D721Med (cell line): ENCODE results near the gene BBLN.
"Not testable (repeated sequence)": the region's sequence is repeated elsewhere in the genome, so short reads cannot be mapped to it uniquely, and the experiment has no call there.

Experiments
- DNase-seq: peaks from one replicate; pipeline ENCODE4 v3.0.0; 2011; ENCODE audit warnings: low spot score; ENCODE audit not compliant: insufficient read length
- FAIRE-seq: peaks from 2 replicates; lab custom pipeline; 2011; peaks lifted over from hg19 to GRCh38; lab: Jason Lieb, UNC
- TF ChIP-seq, protein P1 (sequence below): IDR thresholded peaks from 2 replicates; pipeline ENCODE4 v1.5.1; 2012; ENCODE audit warnings: mild to moderate bottlenecking, control low read depth; ENCODE audit not compliant: insufficient read depth; ENCODE audit errors: missing control alignments

BBLN gene, protein sequence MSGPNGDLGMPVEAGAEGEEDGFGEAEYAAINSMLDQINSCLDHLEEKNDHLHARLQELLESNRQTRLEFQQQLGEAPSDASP

DNA sequence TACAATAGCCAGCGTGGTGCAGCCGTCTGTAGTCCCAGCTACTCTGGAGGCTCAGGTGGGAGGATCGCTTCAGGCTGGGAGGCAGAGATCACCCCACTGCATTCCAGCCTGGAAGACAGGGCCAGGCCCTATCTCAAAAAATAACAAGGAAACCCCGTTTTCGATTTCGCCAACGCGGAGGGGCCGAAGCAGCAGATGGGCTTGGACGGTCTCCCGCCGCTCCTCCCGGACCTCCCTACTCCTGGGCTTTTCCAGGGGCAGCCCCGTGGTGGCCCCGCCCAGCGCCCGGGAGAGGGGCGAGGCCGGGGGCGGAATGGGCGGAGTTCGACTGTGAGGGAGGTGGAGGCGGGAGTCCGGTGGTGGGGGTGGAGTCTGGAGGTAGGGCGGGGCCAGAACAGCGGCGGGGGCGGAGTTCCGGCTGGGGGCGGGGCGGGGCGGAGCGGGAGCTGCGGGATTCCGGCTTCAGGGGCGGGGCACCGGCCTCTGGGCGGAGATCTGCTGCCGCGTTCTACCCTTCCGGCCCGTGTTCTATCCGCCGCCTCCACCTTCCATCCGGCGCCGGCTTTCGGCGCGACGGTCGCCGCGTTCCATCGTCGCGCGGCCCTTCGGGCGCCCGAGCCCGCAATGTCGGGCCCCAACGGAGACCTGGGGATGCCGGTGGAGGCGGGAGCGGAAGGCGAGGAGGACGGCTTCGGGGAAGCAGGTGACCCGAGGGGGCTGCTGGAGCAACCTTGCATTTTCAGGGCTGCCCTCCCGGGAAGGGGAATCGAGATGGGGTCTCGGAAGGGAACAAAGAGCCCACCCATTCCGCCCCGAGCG lies at the start of gene BBLN:
TSS of gene BBLN (plus strand) at position 482 of the 819 bp plus-strand sequence. CDS start at position 625, 143 bp downstream.
- TF ChIP-seq, protein P1, sequence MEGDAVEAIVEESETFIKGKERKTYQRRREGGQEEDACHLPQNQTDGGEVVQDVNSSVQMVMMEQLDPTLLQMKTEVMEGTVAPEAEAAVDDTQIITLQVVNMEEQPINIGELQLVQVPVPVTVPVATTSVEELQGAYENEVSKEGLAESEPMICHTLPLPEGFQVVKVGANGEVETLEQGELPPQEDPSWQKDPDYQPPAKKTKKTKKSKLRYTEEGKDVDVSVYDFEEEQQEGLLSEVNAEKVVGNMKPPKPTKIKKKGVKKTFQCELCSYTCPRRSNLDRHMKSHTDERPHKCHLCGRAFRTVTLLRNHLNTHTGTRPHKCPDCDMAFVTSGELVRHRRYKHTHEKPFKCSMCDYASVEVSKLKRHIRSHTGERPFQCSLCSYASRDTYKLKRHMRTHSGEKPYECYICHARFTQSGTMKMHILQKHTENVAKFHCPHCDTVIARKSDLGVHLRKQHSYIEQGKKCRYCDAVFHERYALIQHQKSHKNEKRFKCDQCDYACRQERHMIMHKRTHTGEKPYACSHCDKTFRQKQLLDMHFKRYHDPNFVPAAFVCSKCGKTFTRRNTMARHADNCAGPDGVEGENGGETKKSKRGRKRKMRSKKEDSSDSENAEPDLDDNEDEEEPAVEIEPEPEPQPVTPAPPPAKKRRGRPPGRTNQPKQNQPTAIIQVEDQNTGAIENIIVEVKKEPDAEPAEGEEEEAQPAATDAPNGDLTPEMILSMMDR: no peak
- DNase-seq: peak; percentile 99
- FAIRE-seq: no peak

DNA sequence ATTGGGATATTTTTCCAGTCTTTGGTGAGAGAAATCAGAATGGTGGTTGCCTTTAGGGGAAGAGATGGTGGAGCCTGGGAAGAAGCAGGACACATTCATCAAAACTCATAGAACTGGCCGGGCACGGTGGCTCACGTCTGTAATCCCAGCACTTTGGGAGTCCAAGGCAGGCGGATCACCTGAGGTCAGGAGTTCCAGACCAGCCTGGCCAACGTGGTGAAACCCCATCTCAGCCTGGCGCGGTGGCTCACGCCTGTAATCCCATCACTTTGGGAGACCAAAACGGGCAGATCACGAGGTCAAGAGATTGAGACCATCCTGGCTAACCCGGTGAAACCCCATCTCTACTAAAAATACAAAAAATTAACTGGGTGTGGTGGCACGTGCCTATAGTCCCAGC lies 48.3 kb upstream of the BBLN start:
- not testable (repeated sequence) for FAIRE-seq, DNase-seq

DNA sequence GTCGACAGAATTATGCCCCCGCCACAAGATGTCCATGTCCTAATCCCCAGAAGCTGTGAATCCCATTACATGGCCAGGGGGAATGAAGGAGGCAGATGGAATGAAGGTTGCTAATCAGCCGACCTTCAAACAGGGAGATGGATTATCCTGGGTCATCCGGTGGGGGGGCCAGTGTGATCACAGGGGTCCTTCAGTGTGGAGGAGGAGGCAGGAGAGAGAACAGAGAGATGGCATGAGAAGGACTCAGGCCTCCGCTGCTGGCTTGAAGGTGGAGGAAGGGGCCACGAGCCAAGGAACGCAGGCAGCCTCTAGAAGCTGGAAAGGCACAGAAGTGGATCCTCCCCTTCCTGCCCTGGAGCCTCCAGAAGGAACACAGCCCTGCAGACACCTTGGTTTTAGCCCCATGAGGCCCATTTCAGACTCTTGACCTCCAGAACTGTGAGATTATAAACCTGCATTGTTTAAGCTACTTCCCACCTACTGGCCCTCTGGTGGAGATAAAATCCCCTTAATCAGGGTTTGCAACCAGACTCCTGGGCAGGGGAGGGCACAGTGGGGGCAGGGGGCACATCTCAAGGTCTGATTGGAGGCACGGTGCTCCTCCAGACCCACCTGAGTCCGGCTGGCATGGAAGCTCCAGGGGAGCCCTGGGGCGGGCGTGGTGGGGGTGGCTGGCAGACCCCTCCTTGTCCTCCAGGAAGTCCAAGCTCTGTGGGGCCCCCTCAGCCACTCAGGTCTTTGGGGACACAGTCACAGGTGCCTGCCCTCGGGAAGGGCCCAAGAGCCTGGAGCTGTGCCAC lies 46.3 kb upstream of the BBLN start:
- TF ChIP-seq, protein P1: no peak
- FAIRE-seq (no peak), DNase-seq (no peak)

DNA sequence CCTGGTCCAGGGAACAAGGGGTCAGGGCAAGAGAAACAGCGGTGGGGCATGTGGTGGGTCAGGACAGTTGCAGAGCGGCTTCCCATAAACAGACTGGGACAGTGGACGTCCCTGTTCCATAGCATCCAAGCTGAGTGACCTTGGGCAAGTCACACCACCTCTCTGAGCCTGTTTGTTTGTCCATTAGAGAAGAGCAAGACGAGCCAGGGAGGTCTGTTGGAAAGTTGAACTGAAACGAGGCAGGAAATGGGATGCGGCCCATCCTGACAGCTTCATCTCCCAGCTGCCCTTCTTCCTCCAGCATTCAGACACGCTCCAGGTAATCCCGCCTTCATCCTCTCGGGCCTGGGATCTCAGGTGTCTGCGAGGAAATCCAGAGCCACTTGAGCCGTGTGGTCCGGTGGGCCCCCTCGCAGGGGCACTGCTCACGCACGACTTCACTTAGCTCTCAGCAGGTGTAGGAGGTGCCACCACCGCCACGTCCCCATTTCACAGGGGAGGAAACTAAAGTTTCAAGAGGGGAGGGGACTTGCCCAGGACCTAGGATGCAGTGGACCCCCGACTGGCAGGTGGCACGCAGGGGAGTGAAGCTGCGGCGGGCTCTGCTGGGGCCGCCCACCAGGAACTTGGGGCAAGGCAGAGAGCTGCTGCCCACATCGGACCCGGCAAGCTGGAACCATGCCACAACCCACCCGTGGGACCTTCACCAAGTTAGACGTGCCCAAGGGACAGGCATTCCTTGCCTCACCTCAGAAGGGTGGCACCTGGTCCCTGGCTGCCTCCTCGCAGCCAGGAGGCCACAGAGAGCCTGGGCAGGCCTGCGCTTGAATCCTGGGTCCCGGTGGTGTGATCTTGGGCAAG lies 45.5 kb upstream of the BBLN start:
- TF ChIP-seq, protein P1: no peak
- FAIRE-seq (no peak), DNase-seq (no peak)

DNA sequence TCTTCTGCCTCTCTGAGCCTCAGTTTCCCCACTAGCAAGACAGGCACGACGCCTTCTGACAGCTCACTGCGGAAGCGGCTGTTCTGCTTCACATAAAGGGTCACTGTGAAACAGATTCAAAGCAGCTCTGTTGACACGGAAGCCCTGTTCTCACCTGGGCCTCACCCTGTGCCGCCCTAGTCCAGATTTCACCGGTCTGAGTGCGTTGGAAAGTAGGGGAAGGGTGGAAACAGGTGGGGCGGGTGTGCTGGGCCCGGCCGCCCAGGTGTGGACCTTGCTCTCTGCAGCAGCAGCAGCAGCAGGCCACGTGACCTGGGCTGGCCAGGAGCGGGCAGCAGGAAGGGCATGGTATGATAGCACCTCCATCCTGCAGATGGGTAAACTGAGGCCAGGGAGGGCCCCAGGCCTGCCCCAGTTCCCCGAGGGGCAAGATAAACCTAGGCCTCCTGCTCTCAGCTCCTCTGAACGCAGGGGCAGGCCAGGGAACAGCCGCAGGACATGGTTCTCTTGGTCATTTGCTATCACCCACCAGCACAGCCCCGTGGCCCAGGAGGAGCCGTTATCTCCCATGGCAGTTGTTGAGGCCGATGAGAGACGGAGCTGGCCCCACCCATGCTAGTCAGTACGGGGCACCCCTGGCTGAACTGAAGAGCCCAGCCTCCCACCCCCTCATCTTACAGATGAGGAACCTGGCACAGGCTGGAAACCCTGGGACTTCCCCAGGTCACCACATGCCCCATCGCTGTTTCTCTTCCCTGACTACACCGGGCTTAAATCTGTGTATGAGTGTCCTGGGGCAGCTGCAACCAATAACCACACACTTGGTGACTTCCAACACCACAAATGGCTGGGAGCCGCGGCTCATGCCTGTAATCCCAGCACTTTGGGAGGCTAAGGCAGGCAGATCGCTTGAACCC lies 44.6 kb upstream of the BBLN start:
- TF ChIP-seq, protein P1: no peak
- FAIRE-seq (no peak), DNase-seq (no peak)

DNA sequence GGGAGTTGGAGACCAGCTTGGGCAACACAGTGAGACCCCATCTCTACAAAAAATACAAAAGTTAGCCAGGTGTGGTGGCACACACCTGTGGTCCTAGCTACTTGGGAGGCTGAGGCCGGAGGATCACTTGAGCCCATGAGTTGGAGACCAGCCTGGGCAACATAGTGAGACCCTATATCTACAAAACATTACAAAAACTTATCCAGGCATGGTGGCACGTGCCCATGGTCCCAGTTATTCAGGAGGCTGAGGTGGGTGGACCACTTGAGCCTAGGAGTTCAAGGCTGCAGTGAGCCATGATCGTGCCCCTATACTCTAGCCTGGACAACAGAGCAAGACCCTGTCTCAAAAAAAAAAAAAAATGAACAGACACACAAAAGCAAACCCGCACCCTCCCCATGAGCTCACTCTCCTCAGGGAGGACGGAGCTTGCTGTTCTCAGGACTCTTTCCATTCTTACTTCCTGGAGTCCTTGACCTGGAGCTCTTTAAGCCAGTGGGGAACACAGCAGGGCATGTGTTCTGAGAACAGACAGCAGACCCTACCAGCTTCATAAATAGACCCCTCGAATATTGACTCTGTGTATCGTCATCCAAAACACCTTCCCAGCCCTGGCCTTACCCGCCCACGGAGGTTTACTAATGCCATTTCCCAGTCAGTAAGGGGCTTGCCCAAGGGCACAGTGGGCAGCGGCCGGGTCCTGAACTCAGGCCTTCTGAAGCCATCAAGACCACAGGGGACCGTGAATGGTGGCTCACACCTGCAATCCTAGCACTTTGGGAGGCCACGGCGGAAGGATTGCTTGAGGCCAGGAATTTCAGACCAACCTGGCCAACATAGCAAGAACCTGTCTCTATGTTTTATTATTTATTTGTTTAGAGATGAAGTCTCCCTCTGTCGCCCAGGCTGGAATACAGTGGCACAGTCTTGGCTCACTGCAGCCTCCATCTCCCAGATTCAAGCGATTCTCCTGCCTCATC lies 43.7 kb upstream of the BBLN start:
- FAIRE-seq (no peak), DNase-seq (no peak)
- TF ChIP-seq, protein P1: no peak
